SK-N-MC (cell line): Measurements from ENCODE around the gene ANK3.

ENCODE experiments used
- EZH2 ChIP-seq: fragments of 200-600 bp; sonication (generic); IDR thresholded peaks from one replicate; pipeline ENCODE4 v1.6.1; 2017; ENCODE audit warnings: antibody characterized with exemption
- FOXP2 ChIP-seq: optimal IDR thresholded peaks from 2 replicates; pipeline ENCODE3; 2011; ENCODE audit warnings: mild to moderate bottlenecking, moderate library complexity; ENCODE audit not compliant: insufficient read depth; ENCODE audit errors: extremely low read length, control extremely low read depth
- POLR2AphosphoS5 ChIP-seq: IDR thresholded peaks from 2 replicates; pipeline ENCODE4 v1.6.1; 2012; ENCODE audit warnings: mild to moderate bottlenecking, low read depth, low read length, borderline replicate concordance

DNA sequence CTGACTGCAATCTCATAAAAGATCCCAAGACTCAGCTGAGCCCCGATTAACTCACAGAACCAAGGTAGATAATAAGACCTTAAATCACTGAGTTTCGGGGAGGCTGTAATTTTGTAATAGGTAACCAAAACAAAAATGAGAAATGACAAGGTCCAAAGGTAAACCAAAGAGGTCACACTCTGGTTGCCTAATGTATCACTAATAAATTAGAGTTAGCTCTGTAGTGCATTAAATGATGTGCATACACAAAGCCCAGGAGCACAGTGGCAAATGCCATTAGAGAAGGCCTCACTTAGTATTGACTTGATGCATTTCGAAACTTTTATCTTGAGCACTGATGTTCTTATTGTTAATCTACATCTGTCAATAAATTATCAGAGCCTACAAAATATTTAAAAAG, 245.6 kb downstream of the ANK3 start:
- no peak for TF ChIP-seq EZH2
- no peak for TF ChIP-seq POLR2AphosphoS5
- TF ChIP-seq FOXP2, result no peak
